PC-9 (cell line): ENCODE measurements around the gene LNX2. TPM values are rescaled to one million over a fixed set of nuclear protein-coding genes. Genes with fewer than 3 reads are reported as not detected.

Source experiments
- BruUV-seq: library from RNA; stranded (reverse); fragments of 400-500 nt; replicated peaks from 2 replicates; lab custom pipeline; 2021; lab: Mats Ljungman, UMichigan
- CTCF ChIA-PET: fragments of 300-600 bp; sonication (Branson Sonifier 250); formaldehyde crosslinking; loops from one replicate; lab custom pipeline; 2022; ENCODE audit warnings: antibody characterized with exemption; lab: Charles Lee
- POLR2A ChIA-PET: fragments of 300-600 bp; sonication (Branson Sonifier 250); formaldehyde crosslinking; loops from one replicate; lab custom pipeline; 2022; ENCODE audit warnings: antibody characterized with exemption; ENCODE audit not compliant: unreplicated experiment; lab: Charles Lee
- DNase-seq, 2 experiments: peaks; one replicate each; pipeline versions ENCODE4 v3.0.0 to v3.0.0-alpha.2; 2015 to 2022; ENCODE audit warnings: mixed read lengths in 1 of 2
- H2AFZ ChIP-seq: fragments of 200-600 bp; sonication (generic); 2 replicates; pipeline ENCODE4 v1.8.1; 2017; ENCODE audit warnings: antibody characterized with exemption
- H3F3A ChIP-seq: fragments of 200-600 bp; sonication (generic); 2 replicates; pipeline ENCODE4 v1.8.1; 2017; ENCODE audit warnings: antibody characterized with exemption, mild to moderate bottlenecking, low read depth; ENCODE audit not compliant: insufficient read depth
- H3K27ac ChIP-seq: fragments of 200-600 bp; sonication (generic); 2 replicates; pipeline ENCODE4 v1.6.1; 2016; ENCODE audit warnings: mixed run types
- H3K27me3 ChIP-seq: fragments of 200-600 bp; sonication (generic); 2 replicates; pipeline ENCODE4 v1.6.1; 2016; ENCODE audit warnings: low read depth, mixed run types; ENCODE audit not compliant: insufficient read depth
- H3K36me3 ChIP-seq: fragments of 200-600 bp; sonication (generic); 2 replicates; pipeline ENCODE4 v1.6.1; 2016; ENCODE audit warnings: low read depth, mixed run types
- H3K4me1 ChIP-seq: fragments of 200-600 bp; sonication (generic); replicated peaks from 2 replicates; pipeline ENCODE4 v1.6.1; 2016; ENCODE audit warnings: mixed run types; ENCODE audit not compliant: insufficient read depth
- H3K4me2 ChIP-seq: fragments of 200-600 bp; sonication (generic); 2 replicates; pipeline ENCODE4 v1.6.1; 2017; ENCODE audit warnings: mixed run types
- H3K4me3 ChIP-seq: fragments of 200-600 bp; sonication (generic); 2 replicates; pipeline ENCODE4 v1.6.1; 2016; ENCODE audit warnings: mixed run types
- H3K79me2 ChIP-seq: fragments of 200-600 bp; sonication (generic); 2 replicates; pipeline ENCODE4 v1.6.1; 2017; ENCODE audit warnings: low read depth, mixed run types
- H3K9me2 ChIP-seq: fragments of 200-600 bp; sonication (generic); 2 replicates; pipeline ENCODE4 v1.8.1; 2017; ENCODE audit warnings: mild to moderate bottlenecking; ENCODE audit not compliant: insufficient read depth
- H3K9me3 ChIP-seq: fragments of 200-600 bp; sonication (generic); 2 replicates; pipeline ENCODE4 v1.8.1; 2016; ENCODE audit warnings: low read depth; ENCODE audit not compliant: insufficient read depth
- H4K20me1 ChIP-seq: fragments of 200-600 bp; sonication (generic); 2 replicates; pipeline ENCODE4 v1.8.1; 2017; ENCODE audit not compliant: insufficient read depth
- CTCF ChIP-seq: fragments of 200-600 bp; sonication (generic); conservative IDR thresholded peaks from 2 replicates; pipeline ENCODE4 v1.6.1; 2017; ENCODE audit warnings: mixed run types, antibody characterized with exemption, mild to moderate bottlenecking, moderate library complexity
- EZH2 ChIP-seq: fragments of 200-600 bp; sonication (generic); IDR thresholded peaks from 2 replicates; pipeline ENCODE4 v1.8.0; 2017; ENCODE audit warnings: antibody characterized with exemption, low read depth
- intact Hi-C: fragments of 100-400 bp; cut with micrococcal nuclease; formaldehyde crosslinking; loops from one replicate; pipeline ENCODE4 v1.10.0; 2022; ENCODE audit not compliant: unreplicated experiment
- total RNA-seq: library from RNA; stranded (reverse); gene quantifications from 2 replicates; pipeline ENCODE4 v1.2.3, GENCODE V29; 2021

The LNX2 gene
- total RNA-seq, 1 experiment from 2014 or later, result 7.0 TPM

- BruUV-seq, result no TSS peak
- DNase-seq, result no peak
- Histone ChIP-seq H3K9me3 (no peaks in the 10 kb centered on the region), H2AFZ (no peak overlapping the region), H3K4me1 (no peaks in the 10 kb centered on the region), H4K20me1 (no peaks in the 10 kb centered on the region), H3F3A (no peaks in the 10 kb centered on the region), H3K79me2 (no peaks in the 10 kb centered on the region), H3K9me2 (no peaks in the 10 kb centered on the region), H3K27me3 (no peaks in the 10 kb centered on the region), H3K4me3 (no peak overlapping the region), H3K4me2 (no peak overlapping the region), H3K27ac (no peak overlapping the region), H3K36me3 (no peaks in the 10 kb centered on the region)
- TF ChIP-seq CTCF (no peak), EZH2 (no peak)
- intact Hi-C loops, result no loop called here
- ChIA-PET CTCF (interaction anchor here (0.6 kb wide), 1 partner anchor 285 kb away, joined by 3 read pairs; no protein-coding TSS in a partner anchor), POLR2A (no interaction called here)
These were observed 78.9 kb downstream of the LNX2 start for GRCh38 chr13:27541386-27541785.

DNA sequence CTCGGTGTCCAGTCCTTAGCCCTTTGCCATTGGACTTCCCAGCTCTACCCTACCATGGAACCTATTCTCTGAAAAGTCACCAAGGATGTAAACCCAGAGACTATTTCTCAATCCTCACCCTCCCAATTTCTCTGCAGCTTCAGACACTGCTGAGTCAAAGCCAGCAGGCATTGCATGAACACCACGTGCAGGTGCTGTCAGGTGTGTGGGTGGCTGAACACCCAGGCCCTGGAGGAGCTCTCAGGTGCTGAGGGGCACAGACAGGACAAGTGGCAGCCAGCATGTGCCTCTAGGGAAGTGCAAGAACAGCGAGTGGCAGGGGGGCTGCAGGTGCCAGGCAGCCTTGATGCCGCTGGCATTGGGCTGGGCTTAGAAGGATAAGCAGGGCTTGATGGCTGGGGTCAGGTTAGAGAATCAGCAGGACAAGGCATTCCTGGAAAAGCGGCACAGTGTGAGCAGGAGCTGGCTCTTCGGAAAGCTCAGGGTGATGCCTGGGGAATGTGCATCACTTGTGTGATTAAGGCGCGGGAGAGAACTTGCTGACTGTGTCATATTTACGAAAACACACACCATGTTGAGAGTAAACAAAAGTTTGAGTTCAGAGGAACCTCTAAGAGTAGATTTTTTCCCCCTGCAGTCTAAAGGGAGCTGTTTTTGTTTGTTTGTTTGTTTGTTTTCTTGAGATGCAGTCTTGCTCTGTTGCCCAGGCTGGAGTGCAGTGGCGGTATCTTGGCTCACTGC, 83.8 kb downstream of the LNX2 start:
- ChIA-PET CTCF (no interaction called here), POLR2A (no interaction called here)
- DNase-seq, result no peak
- Histone ChIP-seq H3K9me3 (no peaks in the 10 kb centered on the region), H3K79me2 (no peaks in the 10 kb centered on the region), H3K27ac (no peak overlapping the region), H3K9me2 (no peaks in the 10 kb centered on the region), H3K4me3 (no peak overlapping the region), H4K20me1 (no peaks in the 10 kb centered on the region), H3K4me1 (no peaks in the 10 kb centered on the region), H2AFZ (no peak overlapping the region), H3K4me2 (no peak overlapping the region), H3F3A (no peaks in the 10 kb centered on the region), H3K27me3 (no peaks in the 10 kb centered on the region), H3K36me3 (no peaks in the 10 kb centered on the region)
- no TSS peak for BruUV-seq
- TF ChIP-seq EZH2, result no peak
- TF ChIP-seq CTCF, result no peak
- intact Hi-C loops, result no loop called here

GRCh38 chr13:27535546-27535945, 84.8 kb downstream of the LNX2 start:
- no peak overlapping the region for H3K4me2 ChIP-seq
- no peak overlapping the region for H2AFZ ChIP-seq
- no TSS peak for BruUV-seq
- H3K27me3 ChIP-seq, result no peaks in the 10 kb centered on the region
- H3K9me3 ChIP-seq, result no peaks in the 10 kb centered on the region
- H3K79me2 ChIP-seq, result no peaks in the 10 kb centered on the region
- H3K36me3 ChIP-seq, result no peaks in the 10 kb centered on the region
- no peaks in the 10 kb centered on the region for H3F3A ChIP-seq
- H3K4me1 ChIP-seq, result no peaks in the 10 kb centered on the region
- no peak overlapping the region for H3K4me3 ChIP-seq
- DNase-seq, result no peak
- no peaks in the 10 kb centered on the region for H3K9me2 ChIP-seq
- CTCF ChIA-PET, result no interaction called here
- no peaks in the 10 kb centered on the region for H4K20me1 ChIP-seq
- intact Hi-C loops, result no loop called here
- H3K27ac ChIP-seq, result no peak overlapping the region
- POLR2A ChIA-PET, result no interaction called here
- TF ChIP-seq CTCF (no peak), EZH2 (no peak)
